ENCODE results near the gene CLCN4.

GRCh38 chrX:10129229-10129628, 27.5 kb upstream of the CLCN4 start:
- TF ChIP-seq ZNF24 (tag by site-specific recombination; IDR thresholded peaks at IDR 0.05) (no peak), ZNF785 (tag by site-specific recombination; IDR thresholded peaks at IDR 0.05) (no peak), ZNF335 (tag by site-specific recombination; conservative IDR thresholded peaks at IDR 0.05) (no peak), ZBTB17 (tag by site-specific recombination; IDR thresholded peaks at IDR 0.05) (no peak), ZBTB1 (tag by site-specific recombination; IDR thresholded peaks at IDR 0.05) (no peak), ZIC2 (tag by site-specific recombination; IDR thresholded peaks at IDR 0.05) (no peak), ZNF549 (tag by site-specific recombination; IDR thresholded peaks at IDR 0.05) (no peak), CTCF (tag by site-specific recombination; IDR thresholded peaks at IDR 0.05) (no peak), GLI4 (tag by site-specific recombination; IDR thresholded peaks at IDR 0.05) (no peak)
- TF ChIP-seq, protein P1, sequence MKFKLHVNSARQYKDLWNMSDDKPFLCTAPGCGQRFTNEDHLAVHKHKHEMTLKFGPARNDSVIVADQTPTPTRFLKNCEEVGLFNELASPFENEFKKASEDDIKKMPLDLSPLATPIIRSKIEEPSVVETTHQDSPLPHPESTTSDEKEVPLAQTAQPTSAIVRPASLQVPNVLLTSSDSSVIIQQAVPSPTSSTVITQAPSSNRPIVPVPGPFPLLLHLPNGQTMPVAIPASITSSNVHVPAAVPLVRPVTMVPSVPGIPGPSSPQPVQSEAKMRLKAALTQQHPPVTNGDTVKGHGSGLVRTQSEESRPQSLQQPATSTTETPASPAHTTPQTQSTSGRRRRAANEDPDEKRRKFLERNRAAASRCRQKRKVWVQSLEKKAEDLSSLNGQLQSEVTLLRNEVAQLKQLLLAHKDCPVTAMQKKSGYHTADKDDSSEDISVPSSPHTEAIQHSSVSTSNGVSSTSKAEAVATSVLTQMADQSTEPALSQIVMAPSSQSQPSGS (tag by site-specific recombination; IDR thresholded peaks at IDR 0.05; ENCODE audit: low read depth), result no peak
- TF ChIP-seq, protein P2, sequence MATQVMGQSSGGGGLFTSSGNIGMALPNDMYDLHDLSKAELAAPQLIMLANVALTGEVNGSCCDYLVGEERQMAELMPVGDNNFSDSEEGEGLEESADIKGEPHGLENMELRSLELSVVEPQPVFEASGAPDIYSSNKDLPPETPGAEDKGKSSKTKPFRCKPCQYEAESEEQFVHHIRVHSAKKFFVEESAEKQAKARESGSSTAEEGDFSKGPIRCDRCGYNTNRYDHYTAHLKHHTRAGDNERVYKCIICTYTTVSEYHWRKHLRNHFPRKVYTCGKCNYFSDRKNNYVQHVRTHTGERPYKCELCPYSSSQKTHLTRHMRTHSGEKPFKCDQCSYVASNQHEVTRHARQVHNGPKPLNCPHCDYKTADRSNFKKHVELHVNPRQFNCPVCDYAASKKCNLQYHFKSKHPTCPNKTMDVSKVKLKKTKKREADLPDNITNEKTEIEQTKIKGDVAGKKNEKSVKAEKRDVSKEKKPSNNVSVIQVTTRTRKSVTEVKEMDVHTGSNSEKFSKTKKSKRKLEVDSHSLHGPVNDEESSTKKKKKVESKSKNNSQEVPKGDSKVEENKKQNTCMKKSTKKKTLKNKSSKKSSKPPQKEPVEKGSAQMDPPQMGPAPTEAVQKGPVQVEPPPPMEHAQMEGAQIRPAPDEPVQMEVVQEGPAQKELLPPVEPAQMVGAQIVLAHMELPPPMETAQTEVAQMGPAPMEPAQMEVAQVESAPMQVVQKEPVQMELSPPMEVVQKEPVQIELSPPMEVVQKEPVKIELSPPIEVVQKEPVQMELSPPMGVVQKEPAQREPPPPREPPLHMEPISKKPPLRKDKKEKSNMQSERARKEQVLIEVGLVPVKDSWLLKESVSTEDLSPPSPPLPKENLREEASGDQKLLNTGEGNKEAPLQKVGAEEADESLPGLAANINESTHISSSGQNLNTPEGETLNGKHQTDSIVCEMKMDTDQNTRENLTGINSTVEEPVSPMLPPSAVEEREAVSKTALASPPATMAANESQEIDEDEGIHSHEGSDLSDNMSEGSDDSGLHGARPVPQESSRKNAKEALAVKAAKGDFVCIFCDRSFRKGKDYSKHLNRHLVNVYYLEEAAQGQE (tag by site-specific recombination; IDR thresholded peaks at IDR 0.05), result no peak

All from HEK293 (cell line).